Measurements from ENCODE around the gene PDLIM1.

Gene PDLIM1

DNA sequence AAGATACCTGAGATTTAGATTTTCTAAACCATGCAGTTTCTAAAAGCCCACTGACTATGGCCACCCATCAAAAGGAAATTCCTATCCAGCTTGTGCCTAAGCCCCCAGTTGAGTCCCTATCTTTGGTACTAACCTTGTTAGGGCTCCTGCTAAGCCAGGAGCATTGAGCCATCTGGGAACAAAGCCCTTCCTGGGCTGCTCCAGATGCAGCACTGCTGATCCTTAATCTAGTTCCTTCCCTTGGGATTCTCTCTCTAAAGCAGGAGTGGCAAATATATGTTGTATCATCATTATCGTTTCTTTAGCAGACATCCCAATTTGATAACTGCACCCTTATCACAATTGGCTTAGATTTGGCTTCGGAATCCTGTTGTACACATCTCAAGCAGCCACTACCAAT is 24.7 kb upstream of the PDLIM1 start:
- DNase-seq (ENCODE audit: extremely low read depth, low read depth), result no peak
- H3K4me3 ChIP-seq (replicated peaks; ENCODE audit: low read depth, low read length), result no peak overlapping the region
- no peak for TF ChIP-seq CTCF (IDR thresholded peaks at IDR 0.05; ENCODE audit: low read depth, low read length, missing control alignments)

- DNase-seq (ENCODE audit: extremely low read depth, low read depth), result no peak
Observed at GRCh38 chr10:95314192-95314918, 23.6 kb upstream of the PDLIM1 start.

GRCh38 chr10:95312986-95313495 is 22.2 kb upstream of the PDLIM1 start:
- no peak for TF ChIP-seq CTCF (IDR thresholded peaks at IDR 0.05; ENCODE audit: low read depth, low read length, missing control alignments)
- DNase-seq (ENCODE audit: extremely low read depth, low read depth), result no peak
- no peak overlapping the region for H3K4me3 ChIP-seq (replicated peaks; ENCODE audit: low read depth, low read length)

More at GRCh38 chr10:95314192-95314918, 23.6 kb upstream of the PDLIM1 start:
- TF ChIP-seq CTCF (IDR thresholded peaks at IDR 0.05; ENCODE audit: low read depth, low read length, missing control alignments), result no peak
- no peak overlapping the region for H3K4me3 ChIP-seq (replicated peaks; ENCODE audit: low read depth, low read length)

DNA sequence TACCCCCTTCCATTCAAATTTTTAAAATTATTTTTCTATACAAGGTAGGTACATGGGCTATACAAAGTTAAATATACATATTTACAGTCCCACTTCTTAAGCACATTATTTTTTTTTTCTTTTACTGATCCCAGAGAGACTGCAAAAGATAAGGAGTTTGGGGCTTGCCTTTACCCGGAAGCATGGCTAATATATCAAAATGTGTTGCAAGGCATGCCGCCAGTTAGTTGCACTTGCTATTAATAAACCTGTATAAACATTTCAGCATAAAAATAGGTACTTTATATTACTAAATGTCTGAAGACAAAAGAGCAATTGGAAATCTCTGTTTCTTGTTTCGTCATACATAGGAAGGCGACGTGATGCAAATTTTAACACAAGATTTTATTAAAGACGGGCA is 21.5 kb upstream of the PDLIM1 start:
- DNase-seq (ENCODE audit: extremely low read depth, low read depth), result no peak
- no peak for TF ChIP-seq CTCF (IDR thresholded peaks at IDR 0.05; ENCODE audit: low read depth, low read length, missing control alignments)
- H3K4me3 ChIP-seq (replicated peaks; ENCODE audit: low read depth, low read length), result no peak overlapping the region

DNA sequence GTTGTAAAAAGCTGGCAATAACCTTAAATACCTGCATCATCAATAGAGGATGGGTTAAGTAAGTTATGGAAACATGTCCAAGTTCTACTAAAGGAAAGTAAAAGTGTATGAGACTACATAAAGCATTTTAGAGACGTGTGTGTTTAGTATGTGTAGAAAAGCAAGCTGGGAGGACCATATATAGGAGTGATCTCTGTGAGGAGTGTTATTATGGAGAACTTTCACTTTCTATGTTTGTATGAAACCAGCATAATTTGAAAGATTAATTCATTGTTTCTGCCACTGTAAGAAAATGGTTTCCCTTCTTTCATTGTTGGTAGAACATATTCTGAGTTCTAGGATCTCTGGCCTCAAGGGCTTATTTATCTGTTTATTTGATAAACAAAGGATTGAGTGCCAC is 19.2 kb upstream of the PDLIM1 start:
- no peak overlapping the region for H3K4me3 ChIP-seq (replicated peaks; ENCODE audit: low read depth, low read length)
- DNase-seq (ENCODE audit: extremely low read depth, low read depth), result no peak
- TF ChIP-seq CTCF (IDR thresholded peaks at IDR 0.05; ENCODE audit: low read depth, low read length, missing control alignments), result no peak

DNA sequence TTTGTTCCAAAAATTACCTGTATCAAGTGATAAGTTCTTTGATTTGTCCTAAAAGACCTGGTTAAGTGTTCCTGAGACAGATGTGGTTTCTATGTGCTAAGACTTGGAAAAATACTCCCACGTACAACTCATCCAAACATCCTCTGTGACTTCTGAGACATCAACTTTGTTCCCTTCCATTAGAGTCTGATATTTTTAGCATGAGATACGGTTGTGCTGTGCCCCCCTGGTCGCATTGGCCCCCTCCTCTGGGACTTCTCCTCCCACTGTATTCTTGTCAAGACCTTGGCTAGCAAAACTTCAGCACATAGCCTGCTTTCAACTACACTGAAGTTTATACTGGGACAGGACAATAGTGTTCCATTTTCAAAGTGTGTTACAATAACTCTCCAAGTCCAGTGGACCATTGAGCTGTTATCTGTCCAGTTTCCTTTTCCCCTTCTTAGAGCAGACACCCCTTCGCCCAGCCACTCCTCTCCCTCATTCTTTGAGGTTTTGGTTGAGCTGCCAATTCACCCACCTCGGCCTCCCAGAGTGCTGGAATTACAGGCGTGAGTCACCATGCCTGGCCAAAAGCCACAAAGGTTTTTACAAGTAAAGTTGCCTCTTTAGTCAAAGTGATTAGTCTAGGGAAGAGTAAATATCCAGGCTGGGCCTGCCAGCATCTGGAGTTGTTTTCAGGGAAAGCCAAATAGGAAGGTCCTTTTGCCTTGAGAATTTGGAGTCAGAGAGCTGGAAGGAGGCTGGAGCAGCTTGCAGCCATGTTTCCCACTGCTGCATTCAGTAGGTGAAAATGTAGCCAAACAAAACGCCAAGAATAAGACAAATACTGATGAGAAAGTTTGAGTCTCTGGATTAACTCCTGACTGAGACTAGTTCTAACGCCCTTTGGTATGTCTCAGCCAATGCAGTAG is 17.8 kb upstream of the PDLIM1 start:
- no peak for TF ChIP-seq CTCF (IDR thresholded peaks at IDR 0.05; ENCODE audit: low read depth, low read length, missing control alignments)
- H3K4me3 ChIP-seq (replicated peaks; ENCODE audit: low read depth, low read length), result no peak overlapping the region
- peak; percentile 95 for DNase-seq (ENCODE audit: extremely low read depth, low read depth)

All from HFF-Myc (cell line).